ENCODE data around the gene PRXL2C. TPM values are rescaled to one million over a fixed set of nuclear protein-coding genes. Genes with fewer than 3 reads are reported as not detected.

PRXL2C gene
- total and polyA plus RNA-seq, 9 of the 15 experiments (the other 6 are each of a cell fraction or from before 2014, with no cell fraction given) = 3.6 to 15.3 (median 10.6) TPM

- TF ChIP-seq ZNF318 (IDR thresholded peaks at IDR 0.05; ENCODE audit: borderline replicate concordance in 1 of 2, low read depth in 1 of 2) = 0 out of 4 replicates have a peak, but pooled peaks of 1 of the 2 experiments have one; percentile 39
- peak; percentile 91 for TF ChIP-seq EP300 (IDR thresholded peaks at IDR 0.05; ENCODE audit: low read length)
- TF ChIP-seq PREB (CRISPR knock-in tag; IDR thresholded peaks at IDR 0.05) = no peak
- peak; percentile 65 to 82; a peak in 3 of 4 replicates for TF ChIP-seq TRIM24 (IDR thresholded peaks at IDR 0.05)
- TF ChIP-seq CHD2 (IDR thresholded peaks at IDR 0.05; ENCODE audit: low read depth, low read length) = no peak
- TF ChIP-seq HDAC2 (IDR thresholded peaks at IDR 0.05) = peak; percentile 62
- TF ChIP-seq FOXK1 (CRISPR knock-in tag; IDR thresholded peaks at IDR 0.05; ENCODE audit: borderline replicate concordance) = no peak
- peak; percentile 88 for TF ChIP-seq KLF16 (IDR thresholded peaks at IDR 0.05)
- no peak for TF ChIP-seq ZNF41 (CRISPR knock-in tag; conservative IDR thresholded peaks at IDR 0.05)
- no peak for TF ChIP-seq DNMT1 (IDR thresholded peaks at IDR 0.05)
- TF ChIP-seq NUFIP1 (IDR thresholded peaks at IDR 0.05; ENCODE audit: partially characterized antibody) = no peak
- TF ChIP-seq USF2 (CRISPR knock-in tag; IDR thresholded peaks at IDR 0.05) = no peak
- peak; percentile 96 for TF ChIP-seq ARID1B (IDR thresholded peaks at IDR 0.05)
- peak; percentile 84 for TF ChIP-seq SMARCC2 (IDR thresholded peaks at IDR 0.05; ENCODE audit: low read depth)
- no peak for TF ChIP-seq GABPA (tag; conservative IDR thresholded peaks at IDR 0.05; ENCODE audit: low read depth)
- TF ChIP-seq GABPB2 (CRISPR knock-in tag; conservative IDR thresholded peaks at IDR 0.05) = no peak
- no peak for TF ChIP-seq CHCHD3 (CRISPR knock-in tag; IDR thresholded peaks at IDR 0.05)
- TF ChIP-seq ETV5 (CRISPR knock-in tag; IDR thresholded peaks at IDR 0.05; ENCODE audit: low read depth) = no peak
- TF ChIP-seq ZNF766 (CRISPR knock-in tag; conservative IDR thresholded peaks at IDR 0.05) = peak; percentile 86
Measured at GRCh38 chr9:96680812-96681499, 25.8 kb upstream of the PRXL2C start (continued).
